Activated CD4-positive, alpha-beta T cell treated with anti-CD3 and anti-CD28 coated beads, Interleukin-2, amount 10 ng/mL, durations not matched to agents 7 days and 5 days (primary cell): Measurements from ENCODE around the gene GRIA4. TPM values are rescaled to one million over a fixed set of nuclear protein-coding genes. Genes with fewer than 3 reads are reported as not detected.

Experiments used
- CTCF ChIA-PET: fragments of 350-600 bp; sonication (Branson Sonifier 250); formaldehyde crosslinking; loops from one replicate; lab custom pipeline; 2021; ENCODE audit warnings: antibody characterized with exemption; lab: Charles Lee
- POLR2A ChIA-PET: fragments of 350-600 bp; sonication (Branson Sonifier 250); formaldehyde crosslinking; loops from one replicate; lab custom pipeline; 2021; ENCODE audit warnings: antibody characterized with exemption; lab: Charles Lee
- DNase-seq: peaks from one replicate; pipeline ENCODE4 v3.0.0-alpha.2; 2020
- H3K27ac Mint-ChIP-seq: one replicate; pipeline ENCODE4 v1.8.0; 2021; ENCODE audit warnings: mild to moderate bottlenecking, moderate library complexity, mixed read lengths
- H3K27me3 Mint-ChIP-seq: one replicate; pipeline ENCODE4 v1.8.0; 2021; ENCODE audit warnings: mixed read lengths
- H3K36me3 Mint-ChIP-seq: one replicate; pipeline ENCODE4 v1.8.0; 2021; ENCODE audit warnings: low read depth, mixed read lengths
- H3K4me1 Mint-ChIP-seq: one replicate; pipeline ENCODE4 v1.8.0; 2021; ENCODE audit warnings: mixed read lengths
- H3K4me3 Mint-ChIP-seq: one replicate; pipeline ENCODE4 v1.8.0; 2021; ENCODE audit warnings: mild to moderate bottlenecking, moderate library complexity, mixed read lengths
- H3K9me3 Mint-ChIP-seq: one replicate; pipeline ENCODE4 v1.8.0; 2021; ENCODE audit warnings: mixed read lengths
- total RNA-seq, 2 experiments: library from RNA; stranded (reverse); gene quantifications; one replicate each; pipeline ENCODE4 v1.2.3, GENCODE V29; 2021

Gene GRIA4
- total RNA-seq, 2 experiments from 2014 or later = not detected

DNA sequence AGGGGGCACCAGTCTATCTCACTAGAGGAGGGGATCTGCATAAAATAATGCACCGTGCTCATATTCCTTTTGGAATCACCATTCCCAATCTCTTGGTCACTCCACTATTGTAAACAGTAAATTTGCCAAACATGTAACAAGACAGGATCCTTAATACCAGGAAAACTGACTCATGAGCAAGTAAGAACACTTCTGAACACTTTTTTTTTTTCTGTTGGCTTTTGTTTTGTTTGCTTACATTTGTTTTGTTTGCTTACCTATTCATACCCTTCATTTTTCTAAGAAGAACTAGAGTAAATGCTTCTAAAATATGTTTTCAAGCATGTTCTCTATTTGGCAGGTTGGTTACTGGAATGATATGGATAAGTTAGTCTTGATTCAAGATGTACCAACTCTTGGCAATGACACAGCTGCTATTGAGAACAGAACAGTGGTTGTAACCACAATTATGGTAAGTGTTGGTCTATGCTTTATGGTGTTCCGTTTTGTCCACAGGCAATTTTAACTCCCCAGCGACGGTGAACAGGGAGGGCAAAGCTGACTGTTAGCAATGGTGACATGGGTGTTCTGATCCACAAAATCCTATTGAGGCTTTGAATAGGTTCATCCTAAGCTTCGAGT is 300.3 kb downstream of the GRIA4 start:
- no peak overlapping the region for H3K27ac Mint-ChIP-seq
- no peaks in the 10 kb centered on the region for H3K36me3 Mint-ChIP-seq
- H3K4me3 Mint-ChIP-seq = no peak overlapping the region
- no peaks in the 10 kb centered on the region for H3K4me1 Mint-ChIP-seq
- DNase-seq = no peak
- ChIA-PET POLR2A (no interaction called here), CTCF (no interaction called here)
- no peaks in the 10 kb centered on the region for H3K9me3 Mint-ChIP-seq
- H3K27me3 Mint-ChIP-seq = no peaks in the 10 kb centered on the region

DNA sequence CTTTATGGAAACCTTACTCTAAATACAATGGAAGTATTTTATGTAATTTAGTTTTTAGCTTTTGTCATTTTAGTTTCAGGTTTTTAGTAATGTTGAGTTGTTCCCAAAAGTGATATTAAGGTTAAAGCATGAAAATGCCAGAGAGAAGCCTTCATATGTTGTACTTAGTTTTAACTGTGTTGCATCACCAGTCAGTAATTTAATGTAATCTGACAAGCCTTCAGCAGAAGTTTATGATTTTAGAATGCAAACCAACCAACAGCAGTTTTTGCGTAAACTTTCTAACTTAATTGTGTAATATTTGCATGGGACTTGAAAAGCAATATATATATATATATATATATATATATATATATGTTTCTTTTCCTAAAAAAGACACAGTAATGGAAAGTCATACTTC is 301.6 kb downstream of the GRIA4 start:
- H3K4me1 Mint-ChIP-seq = no peaks in the 10 kb centered on the region
- no peaks in the 10 kb centered on the region for H3K36me3 Mint-ChIP-seq
- CTCF ChIA-PET = no interaction called here
- POLR2A ChIA-PET = no interaction called here
- H3K27ac Mint-ChIP-seq = no peak overlapping the region
- no peak overlapping the region for H3K4me3 Mint-ChIP-seq
- DNase-seq = no peak
- no peaks in the 10 kb centered on the region for H3K9me3 Mint-ChIP-seq
- H3K27me3 Mint-ChIP-seq = no peaks in the 10 kb centered on the region

DNA sequence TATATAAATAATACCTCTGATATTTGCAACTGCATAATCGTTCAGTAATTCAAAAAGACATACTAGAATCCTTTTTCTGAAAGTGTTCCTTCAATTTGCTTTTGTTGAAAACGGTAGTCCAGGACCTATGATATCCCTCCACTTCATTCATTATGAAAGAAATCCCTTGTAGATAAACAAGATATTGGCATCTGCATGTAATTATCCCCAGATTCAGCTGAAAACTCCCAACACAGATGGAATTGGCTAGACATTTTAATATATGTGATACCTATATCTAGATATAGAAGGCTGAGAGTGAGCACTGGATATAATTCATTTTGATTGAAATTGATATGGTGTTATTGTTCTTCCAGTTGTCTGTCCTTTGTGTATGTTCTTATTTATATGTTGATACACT is 302.8 kb downstream of the GRIA4 start:
- Mint-ChIP-seq H3K36me3 (no peaks in the 10 kb centered on the region), H3K27me3 (no peaks in the 10 kb centered on the region), H3K4me3 (no peak overlapping the region), H3K4me1 (no peaks in the 10 kb centered on the region), H3K9me3 (no peaks in the 10 kb centered on the region), H3K27ac (no peak overlapping the region)
- CTCF ChIA-PET = no interaction called here
- POLR2A ChIA-PET = no interaction called here
- DNase-seq = no peak

DNA sequence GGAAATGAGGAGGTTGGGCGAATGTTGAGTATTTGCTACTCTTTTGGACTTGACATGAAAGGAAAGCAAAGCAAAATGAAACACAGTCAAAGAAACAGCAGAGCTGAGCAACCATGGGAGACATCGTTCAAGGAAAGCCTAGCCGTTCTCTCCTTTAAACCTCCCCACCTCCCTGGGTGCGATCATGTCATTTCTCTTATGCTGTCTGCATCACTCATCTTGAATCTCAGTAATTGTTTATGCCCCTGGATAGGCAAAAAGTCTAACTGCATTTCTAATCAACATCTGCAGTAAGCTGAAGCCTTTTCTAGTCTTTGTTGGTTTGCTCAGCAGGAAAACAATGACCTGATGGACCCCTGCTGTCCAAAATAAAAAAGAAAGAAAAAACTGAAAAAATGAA is 305.1 kb downstream of the GRIA4 start:
- no peak overlapping the region for H3K27ac Mint-ChIP-seq
- no peaks in the 10 kb centered on the region for H3K27me3 Mint-ChIP-seq
- no peaks in the 10 kb centered on the region for H3K4me1 Mint-ChIP-seq
- H3K9me3 Mint-ChIP-seq = no peaks in the 10 kb centered on the region
- no peaks in the 10 kb centered on the region for H3K36me3 Mint-ChIP-seq
- ChIA-PET CTCF (no interaction called here), POLR2A (no interaction called here)
- no peak overlapping the region for H3K4me3 Mint-ChIP-seq
- DNase-seq = no peak

DNA sequence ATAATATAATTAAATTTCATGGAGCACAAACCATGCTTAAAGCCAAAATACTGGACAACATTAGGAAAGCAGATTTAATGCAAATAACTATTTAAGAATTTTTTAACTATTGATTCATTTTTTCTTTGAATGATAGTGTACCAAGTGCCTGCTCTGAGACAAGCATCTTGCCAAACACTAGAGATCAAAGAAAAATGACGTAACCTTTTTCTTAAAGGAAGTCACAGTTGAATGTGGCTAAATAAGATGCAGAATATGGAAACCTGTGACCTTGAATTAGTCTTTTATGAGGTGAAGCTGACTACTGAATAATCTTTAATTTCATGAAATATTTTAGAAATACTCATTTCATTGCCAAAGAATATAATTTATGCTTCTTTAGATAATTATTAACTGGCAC is 308.2 kb downstream of the GRIA4 start:
- no peak for DNase-seq
- ChIA-PET POLR2A (no interaction called here), CTCF (no interaction called here)
- no peaks in the 10 kb centered on the region for H3K4me1 Mint-ChIP-seq
- H3K27ac Mint-ChIP-seq = no peak overlapping the region
- H3K9me3 Mint-ChIP-seq = no peaks in the 10 kb centered on the region
- no peaks in the 10 kb centered on the region for H3K27me3 Mint-ChIP-seq
- no peak overlapping the region for H3K4me3 Mint-ChIP-seq
- no peaks in the 10 kb centered on the region for H3K36me3 Mint-ChIP-seq

DNA sequence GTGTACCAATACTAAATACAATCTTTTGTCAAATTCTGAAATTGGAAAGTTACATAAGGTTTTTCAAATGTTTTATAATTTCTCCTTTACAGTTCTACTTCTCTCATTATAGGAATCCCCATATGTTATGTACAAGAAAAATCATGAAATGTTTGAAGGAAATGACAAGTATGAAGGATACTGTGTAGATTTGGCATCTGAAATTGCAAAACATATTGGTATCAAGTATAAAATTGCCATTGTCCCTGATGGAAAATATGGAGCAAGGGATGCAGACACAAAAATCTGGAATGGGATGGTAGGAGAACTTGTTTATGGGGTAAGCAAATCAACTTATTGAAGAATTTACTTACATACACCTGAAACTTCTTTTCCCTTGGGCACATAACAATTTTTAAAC is 308.7 kb downstream of the GRIA4 start:
- no peaks in the 10 kb centered on the region for H3K36me3 Mint-ChIP-seq
- ChIA-PET POLR2A (no interaction called here), CTCF (no interaction called here)
- H3K27me3 Mint-ChIP-seq = no peaks in the 10 kb centered on the region
- no peak for DNase-seq
- H3K9me3 Mint-ChIP-seq = no peaks in the 10 kb centered on the region
- no peak overlapping the region for H3K4me3 Mint-ChIP-seq
- H3K4me1 Mint-ChIP-seq = no peaks in the 10 kb centered on the region
- no peak overlapping the region for H3K27ac Mint-ChIP-seq

DNA sequence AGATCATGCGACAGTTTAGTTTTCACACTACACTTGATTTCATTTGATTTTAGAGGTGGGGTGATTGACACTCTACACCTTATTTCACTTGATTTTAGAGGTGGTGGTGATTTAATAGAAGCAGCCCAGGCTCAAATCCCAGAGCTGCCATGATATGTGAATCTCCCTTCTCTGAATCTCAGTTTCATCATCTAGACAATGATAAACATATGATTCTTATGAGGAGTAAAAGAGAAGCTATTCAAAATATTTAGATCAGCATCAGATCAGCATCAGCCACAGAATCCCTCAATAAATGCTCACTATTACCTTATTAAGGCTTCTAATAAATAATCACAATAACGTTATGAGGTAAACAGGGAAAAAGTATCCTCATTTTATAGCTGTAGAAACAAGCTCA is 313.4 kb downstream of the GRIA4 start:
- Mint-ChIP-seq H3K27me3 (no peaks in the 10 kb centered on the region), H3K4me1 (no peaks in the 10 kb centered on the region), H3K9me3 (no peaks in the 10 kb centered on the region), H3K27ac (no peak overlapping the region), H3K36me3 (no peaks in the 10 kb centered on the region), H3K4me3 (no peak overlapping the region)
- ChIA-PET POLR2A (interaction anchor here (0.6 kb wide), 1 partner anchor 204 kb away, joined by 3 read pairs; no protein-coding TSS in a partner anchor), CTCF (no interaction called here)
- DNase-seq = no peak

DNA sequence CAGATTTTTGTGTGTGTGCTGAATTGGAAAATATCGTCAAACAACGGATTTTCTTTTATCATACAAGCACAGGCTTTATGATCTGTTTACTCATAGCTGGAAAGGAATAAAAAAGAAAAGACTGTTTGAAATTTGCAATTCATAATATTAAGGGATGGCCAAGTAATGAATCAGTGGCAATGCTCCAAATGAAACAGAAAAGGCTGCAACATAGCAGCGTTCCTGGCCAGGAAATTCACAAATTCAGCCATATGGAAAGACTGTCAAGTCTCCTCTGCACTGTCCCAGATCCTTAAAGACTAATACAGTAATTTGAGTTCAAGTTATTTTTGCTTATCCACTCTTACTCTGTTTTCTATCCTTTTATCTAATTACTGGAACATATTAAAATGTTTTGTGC is 313.9 kb downstream of the GRIA4 start:
- Mint-ChIP-seq H3K36me3 (no peaks in the 10 kb centered on the region), H3K4me3 (no peak overlapping the region), H3K27ac (no peak overlapping the region), H3K4me1 (no peaks in the 10 kb centered on the region), H3K9me3 (no peaks in the 10 kb centered on the region), H3K27me3 (no peaks in the 10 kb centered on the region)
- ChIA-PET CTCF (no interaction called here), POLR2A (interaction anchor here (0.6 kb wide), 1 partner anchor 203 kb away, joined by 3 read pairs; no protein-coding TSS in a partner anchor)
- DNase-seq = no peak

DNA sequence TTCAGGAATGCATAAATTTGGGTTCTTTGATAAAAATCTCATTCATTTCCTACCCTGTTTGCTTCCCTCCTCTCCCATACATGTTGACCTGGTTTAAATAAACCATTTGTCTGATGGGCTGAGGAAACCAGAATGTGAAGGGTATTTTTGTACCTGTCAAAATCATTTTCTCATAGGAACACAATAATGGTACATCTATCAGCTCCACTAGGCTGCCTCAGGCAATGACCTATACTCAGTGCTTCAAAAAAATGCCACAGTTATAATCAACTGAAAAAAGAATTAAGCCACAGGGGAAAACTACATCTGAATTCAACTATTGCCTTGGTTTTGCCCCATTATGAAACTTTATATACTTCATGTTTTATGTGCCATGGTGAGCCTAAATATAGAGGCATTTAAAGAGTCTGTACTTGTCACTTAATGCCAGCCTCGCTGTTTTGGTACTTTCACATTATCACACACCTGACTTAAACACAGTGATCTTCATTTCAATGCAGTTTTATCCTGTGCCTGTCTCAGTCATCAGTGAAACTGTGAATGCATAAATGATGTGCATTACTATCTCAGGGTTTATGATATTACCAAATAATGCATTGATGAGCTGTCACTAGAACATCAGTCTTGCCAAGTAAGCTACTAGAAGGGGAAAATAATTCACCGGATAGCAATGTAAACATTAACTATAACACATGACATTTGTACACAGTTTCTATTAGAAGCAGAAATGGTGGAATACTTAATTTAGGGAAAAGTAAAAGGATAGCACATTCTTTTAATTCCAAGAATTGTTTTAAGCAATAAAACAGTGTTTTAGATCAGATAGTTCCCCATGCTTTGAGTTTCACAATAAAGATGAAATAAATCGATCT is 319.4 kb downstream of the GRIA4 start:
- H3K27ac Mint-ChIP-seq = no peak overlapping the region
- no peak for DNase-seq
- H3K9me3 Mint-ChIP-seq = no peaks in the 10 kb centered on the region
- H3K27me3 Mint-ChIP-seq = no peaks in the 10 kb centered on the region
- H3K4me1 Mint-ChIP-seq = no peaks in the 10 kb centered on the region
- no peak overlapping the region for H3K4me3 Mint-ChIP-seq
- POLR2A ChIA-PET = no interaction called here
- H3K36me3 Mint-ChIP-seq = no peaks in the 10 kb centered on the region
- CTCF ChIA-PET = no interaction called here

DNA sequence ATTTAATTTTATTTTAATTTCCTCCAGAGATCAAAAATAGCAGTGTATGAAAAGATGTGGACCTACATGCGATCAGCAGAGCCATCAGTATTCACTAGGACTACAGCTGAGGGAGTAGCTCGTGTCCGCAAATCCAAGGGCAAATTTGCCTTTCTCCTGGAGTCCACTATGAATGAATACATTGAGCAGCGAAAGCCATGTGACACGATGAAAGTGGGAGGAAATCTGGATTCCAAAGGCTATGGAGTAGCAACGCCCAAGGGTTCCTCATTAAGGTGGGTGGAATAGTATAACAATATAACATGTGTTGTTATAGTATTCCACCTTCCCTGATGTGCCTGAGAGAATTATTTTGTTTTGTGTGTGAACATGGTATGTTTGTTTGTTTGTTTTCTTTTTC is 323.8 kb downstream of the GRIA4 start:
- Mint-ChIP-seq H3K27ac (no peak overlapping the region), H3K36me3 (no peaks in the 10 kb centered on the region), H3K4me3 (no peak overlapping the region), H3K9me3 (no peaks in the 10 kb centered on the region), H3K27me3 (no peaks in the 10 kb centered on the region), H3K4me1 (no peaks in the 10 kb centered on the region)
- CTCF ChIA-PET = no interaction called here
- DNase-seq = no peak
- POLR2A ChIA-PET = no interaction called here

DNA sequence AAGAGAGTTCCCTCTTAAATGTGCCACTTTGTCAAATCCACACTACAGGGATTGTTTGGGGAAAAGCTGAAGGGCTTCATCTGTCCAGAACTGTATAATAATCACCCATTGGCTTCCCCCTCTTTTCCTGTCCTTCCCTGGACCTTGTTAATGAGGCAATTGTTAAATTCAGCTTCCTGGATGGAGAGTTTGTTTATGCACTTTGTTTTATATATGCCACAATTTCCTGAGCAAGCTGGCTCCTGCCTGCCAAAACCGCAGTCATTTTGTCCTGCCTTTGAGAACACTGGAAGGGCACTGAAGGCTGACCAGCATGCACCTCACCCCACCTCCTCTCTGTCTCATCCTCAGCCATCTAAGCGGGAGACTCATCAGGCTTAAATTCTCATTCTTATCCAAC is 325.9 kb downstream of the GRIA4 start:
- Mint-ChIP-seq H3K36me3 (no peaks in the 10 kb centered on the region), H3K4me3 (no peak overlapping the region), H3K27me3 (no peaks in the 10 kb centered on the region), H3K4me1 (no peaks in the 10 kb centered on the region), H3K27ac (no peak overlapping the region), H3K9me3 (no peaks in the 10 kb centered on the region)
- ChIA-PET CTCF (no interaction called here), POLR2A (no interaction called here)
- DNase-seq = no peak

DNA sequence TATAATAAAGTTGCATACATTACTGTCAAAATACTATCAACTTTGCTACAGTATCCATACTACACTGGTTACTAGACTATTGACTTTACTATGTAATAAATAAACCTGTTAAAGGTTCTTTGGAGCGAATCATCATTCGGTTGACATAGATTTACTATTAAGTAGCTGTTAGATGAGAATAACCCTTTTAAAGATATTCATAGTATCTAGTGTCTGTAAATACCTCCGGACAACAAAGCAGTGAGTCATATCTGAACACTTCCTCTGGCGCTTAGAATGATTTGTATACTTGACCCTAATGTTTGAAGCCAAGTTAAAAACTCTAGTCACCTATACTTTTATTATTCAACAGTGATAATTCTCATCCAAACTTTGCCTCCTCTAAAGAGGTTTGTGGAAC is 327.5 kb downstream of the GRIA4 start:
- Mint-ChIP-seq H3K4me1 (no peaks in the 10 kb centered on the region), H3K4me3 (no peak overlapping the region), H3K36me3 (no peaks in the 10 kb centered on the region), H3K9me3 (no peaks in the 10 kb centered on the region), H3K27ac (no peak overlapping the region), H3K27me3 (no peaks in the 10 kb centered on the region)
- POLR2A ChIA-PET = no interaction called here
- no peak for DNase-seq
- CTCF ChIA-PET = no interaction called here

DNA sequence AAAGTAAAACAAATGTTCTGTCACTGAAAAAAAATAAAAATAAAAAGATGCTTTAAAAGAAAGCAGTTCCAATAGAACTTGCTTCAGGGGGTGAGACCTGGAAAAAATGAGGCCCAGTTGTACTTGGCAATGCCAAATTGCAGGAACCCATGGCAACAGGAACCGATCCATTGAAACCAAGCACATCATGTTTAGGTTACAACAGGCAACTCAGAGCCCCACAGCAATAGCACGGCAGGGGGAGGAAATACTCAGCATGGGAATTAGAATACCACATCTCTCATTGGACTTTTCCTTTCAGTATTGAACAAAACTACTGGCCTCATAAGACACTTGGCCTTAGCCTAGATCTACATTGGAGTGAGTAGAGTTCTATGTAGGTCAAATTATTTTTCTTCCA is 327.9 kb downstream of the GRIA4 start:
- H3K27me3 Mint-ChIP-seq = no peaks in the 10 kb centered on the region
- ChIA-PET POLR2A (no interaction called here), CTCF (no interaction called here)
- no peak overlapping the region for H3K27ac Mint-ChIP-seq
- H3K4me1 Mint-ChIP-seq = no peaks in the 10 kb centered on the region
- no peak for DNase-seq
- no peaks in the 10 kb centered on the region for H3K9me3 Mint-ChIP-seq
- no peak overlapping the region for H3K4me3 Mint-ChIP-seq
- no peaks in the 10 kb centered on the region for H3K36me3 Mint-ChIP-seq
